ENCODE measurements around the gene ACSBG1. TPM values are rescaled to one million over a fixed set of nuclear protein-coding genes. Genes with fewer than 3 reads are reported as not detected.

ACSBG1 gene
- total and polyA plus RNA-seq, 4 donors = 0.47 to 7.9 (median 2.5) TPM

GRCh38 chr15:78149068-78149804, 85.1 kb downstream of the ACSBG1 start, which contains the start of gene IDH3A:
IDH3A (plus strand) TSS chr15:78149362; CDS start chr15:78149404, 42 bp downstream.
- no peaks in the 10 kb centered on the region for H3K9me3 ChIP-seq (ENCODE audit: control insufficient read depth in 4 of 4, insufficient read depth in 3 of 4, low read length in 3 of 4)
- WGBS, 2 donors = 0% methylated on average over 61 to 79 of the region's 79 CpGs
- no peak for TF ChIP-seq CTCF (IDR thresholded peaks at IDR 0.05; ENCODE audit: control extremely low read depth, extremely low read depth)
- ATAC-seq (ENCODE audit: insufficient read depth, low FRiP score) (peak; percentile 100), DNase-seq (peak; percentile 98 to 99 (median 99))
- no peaks in the 10 kb centered on the region for H3K36me3 ChIP-seq (ENCODE audit: control insufficient read depth in 4 of 4, insufficient read depth in 4 of 4, low read length in 4 of 4)
- peak within 1 kb of the TSS; percentile 69 for H3K4me3 ChIP-seq
- H3K27ac ChIP-seq (ENCODE audit: low read depth in 1 of 2, low read length in 1 of 2) = peak within 1 kb of the TSS; percentile 89 to 95
- peak within 1 kb of the TSS in 1 of 2 donors; percentile 75 for H3K9ac ChIP-seq (ENCODE audit: insufficient read depth in 1 of 2, low read length in 2 of 2)
- H3K27me3 ChIP-seq (ENCODE audit: control insufficient read depth in 3 of 3, insufficient read depth in 3 of 3, low read length in 2 of 3) = no peaks in the 10 kb centered on the region
- H3K4me1 ChIP-seq (ENCODE audit: control insufficient read depth in 5 of 5, insufficient read depth in 5 of 5, low read length in 5 of 5) = peaks cover 0 to 15% (median 5%) of the 10 kb centered on the region in 5 donors

DNA sequence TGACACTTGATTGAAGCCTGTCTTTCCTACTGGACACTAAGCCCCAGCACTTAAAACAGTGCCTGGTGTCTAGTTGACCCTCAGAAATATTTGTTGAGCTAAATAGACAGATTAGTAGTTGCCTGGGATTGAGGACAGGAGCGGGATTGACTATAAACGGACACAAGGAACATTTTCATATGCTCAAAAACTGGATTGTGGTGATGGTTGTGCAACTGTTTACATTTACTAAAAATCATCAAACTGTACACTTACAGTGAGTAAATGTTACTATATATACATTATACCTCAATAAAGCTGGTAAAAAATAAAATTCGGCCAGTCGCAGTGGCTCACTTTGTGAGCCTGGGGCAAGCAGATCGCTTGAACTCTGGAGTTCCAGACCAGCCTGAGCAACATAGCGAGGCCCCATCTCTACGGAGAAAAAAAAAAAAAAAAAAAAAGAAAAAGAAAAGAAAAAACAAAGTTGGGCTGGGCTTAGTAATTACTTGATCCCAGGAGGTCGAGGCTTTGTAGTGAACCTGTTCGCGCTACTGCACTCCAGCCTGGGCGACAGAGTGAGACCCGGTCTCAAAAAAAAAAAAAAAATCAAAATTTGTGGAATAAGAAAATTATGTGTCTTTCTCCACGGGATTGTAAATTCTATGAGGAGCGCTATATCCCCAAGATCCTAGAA, 85.8 kb downstream of the ACSBG1 start:
- Histone ChIP-seq H3K27ac (ENCODE audit: low read depth in 1 of 2, low read length in 1 of 2) (peak overlapping the region in 1 of 2 donors; percentile 58), H3K9me3 (ENCODE audit: control insufficient read depth in 4 of 4, insufficient read depth in 3 of 4, low read length in 3 of 4) (no peaks in the 10 kb centered on the region), H3K36me3 (ENCODE audit: control insufficient read depth in 4 of 4, insufficient read depth in 4 of 4, low read length in 4 of 4) (no peaks in the 10 kb centered on the region), H3K27me3 (ENCODE audit: control insufficient read depth in 3 of 3, insufficient read depth in 3 of 3, low read length in 2 of 3) (no peaks in the 10 kb centered on the region), H3K9ac (ENCODE audit: insufficient read depth in 1 of 2, low read length in 2 of 2) (peak overlapping the region in 1 of 2 donors; percentile 43), H3K4me1 (ENCODE audit: control insufficient read depth in 5 of 5, insufficient read depth in 5 of 5, low read length in 5 of 5) (peaks cover 0 to 15% (median 5%) of the 10 kb centered on the region in 5 donors), H3K4me3 (peak overlapping the region; percentile 38)
- DNase-seq (peak in 1 of 3 donors; percentile 18), ATAC-seq (ENCODE audit: insufficient read depth, low FRiP score) (no peak)
- TF ChIP-seq CTCF (IDR thresholded peaks at IDR 0.05; ENCODE audit: control extremely low read depth, extremely low read depth) = no peak
- WGBS, 2 donors = 12 to 20% methylated on average over 14 of the region's 14 CpGs

- DNase-seq (no peak), ATAC-seq (ENCODE audit: insufficient read depth, low FRiP score) (no peak)
- Histone ChIP-seq H3K4me3 (no peak overlapping the region), H3K27ac (ENCODE audit: low read depth in 1 of 2, low read length in 1 of 2) (peak overlapping the region in 1 of 2 donors; percentile 35), H3K9ac (ENCODE audit: insufficient read depth in 1 of 2, low read length in 2 of 2) (no peak overlapping the region), H3K9me3 (ENCODE audit: control insufficient read depth in 4 of 4, insufficient read depth in 3 of 4, low read length in 3 of 4) (no peaks in the 10 kb centered on the region), H3K36me3 (ENCODE audit: control insufficient read depth in 4 of 4, insufficient read depth in 4 of 4, low read length in 4 of 4) (no peaks in the 10 kb centered on the region), H3K4me1 (ENCODE audit: control insufficient read depth in 5 of 5, insufficient read depth in 5 of 5, low read length in 5 of 5) (peaks cover 0 to 15% (median 3%) of the 10 kb centered on the region in 5 donors), H3K27me3 (ENCODE audit: control insufficient read depth in 3 of 3, insufficient read depth in 3 of 3, low read length in 2 of 3) (no peaks in the 10 kb centered on the region)
- no peak for TF ChIP-seq CTCF (IDR thresholded peaks at IDR 0.05; ENCODE audit: control extremely low read depth, extremely low read depth)
- WGBS, 2 donors = 93 to 99% methylated on average over 6 of the region's 6 CpGs
These were observed 86.8 kb downstream of the ACSBG1 start for GRCh38 chr15:78147566-78147965.

All from lung (tissue), 12 donors.